HepG2 (cell line): ENCODE measurements around the gene SMYD5. TPM values are rescaled to one million over a fixed set of nuclear protein-coding genes. Genes with fewer than 3 reads are reported as not detected.

Experiments
- KLF9 ChIP-seq: IDR thresholded peaks from 2 replicates; pipeline ENCODE4 v1.6.1; 2016; ENCODE audit warnings: low read depth
- NR1H2 ChIP-seq: sonication (generic); formaldehyde crosslinking; IDR thresholded peaks from 2 replicates; pipeline ENCODE4 v1.8.1; 2022; ENCODE audit warnings: low read depth, missing genetic modification reagents, borderline replicate concordance
- REPIN1 ChIP-seq: sonication (generic); formaldehyde crosslinking; IDR thresholded peaks from 2 replicates; pipeline ENCODE4 v1.8.0; 2022; ENCODE audit warnings: missing genetic modification reagents, low read depth, mild to moderate bottlenecking, borderline replicate concordance
- TAF15 ChIP-seq: fragments of 200-400 bp; formaldehyde crosslinking; IDR thresholded peaks from one replicate; pipeline ENCODE4 v1.6.1; 2018; ENCODE audit warnings: mild to moderate bottlenecking, low read depth, low read length; ENCODE audit not compliant: poor library complexity, severe bottlenecking
- ZNF383 ChIP-seq: sonication (generic); formaldehyde crosslinking; IDR thresholded peaks from 2 replicates; pipeline ENCODE4 v1.4.0; 2020; ENCODE audit warnings: missing genetic modification reagents, mild to moderate bottlenecking, borderline replicate concordance
- ZNF549 ChIP-seq: sonication (generic); formaldehyde crosslinking; IDR thresholded peaks from 2 replicates; pipeline ENCODE4 v1.5.0; 2020; ENCODE audit warnings: missing genetic modification reagents
- ZNF614 ChIP-seq: IDR thresholded peaks from 2 replicates; pipeline ENCODE4 v1.6.1; 2018; ENCODE audit warnings: missing biosample characterization, missing genetic modification reagents, inconsistent platforms, borderline replicate concordance
- ZNF619 ChIP-seq: sonication (generic); formaldehyde crosslinking; IDR thresholded peaks from 2 replicates; pipeline ENCODE4 v1.4.0; 2020; ENCODE audit warnings: mild to moderate bottlenecking, missing genetic modification reagents
- polyA plus RNA-seq, 8 experiments: library from polyadenylated mRNA; depleted of rRNA in 3 of 8; stranded (reverse) in 7 of 8; unstranded in 1 of 8; fragments of >200 nt; fragmentation: Illumina TruSeq in 4 of 8; extraction: Trizol in 4 of 8; gene quantifications; 2 replicates each; pipeline versions ENCODE4 v1.2.1 to v1.2.3, GENCODE V29; 2011 to 2016; ENCODE audit warnings: low read depth in 4 of 8, missing spikeins in 1 of 8, mixed read lengths in 1 of 8; ENCODE audit not compliant: insufficient read depth in 1 of 8
- total RNA-seq, 5 experiments: library from RNA; depleted of rRNA; stranded (reverse); fragments of >200 nt; fragmentation: Illumina TruSeq; extraction: Trizol; gene quantifications; 2 replicates each; pipeline ENCODE4 v1.2.3, GENCODE V29; 2016; ENCODE audit warnings: low read depth in 1 of 5
- TF ChIP-seq, protein P1 (sequence below): sonication (generic); formaldehyde crosslinking; IDR thresholded peaks from 2 replicates; pipeline ENCODE4 v1.4.0; 2020; ENCODE audit warnings: missing genetic modification reagents, borderline replicate concordance
- TF ChIP-seq, protein P2 (sequence below): sonication (generic); formaldehyde crosslinking; IDR thresholded peaks from 2 replicates; pipeline ENCODE4 v1.8.1; 2023; ENCODE audit warnings: mild to moderate bottlenecking, inconsistent platforms, moderate library complexity, missing genetic modification reagents, borderline replicate concordance
- TF ChIP-seq, protein P3 (sequence below), 2 experiments: sonication (generic) in 1 of 2; formaldehyde crosslinking in 1 of 2; IDR thresholded peaks; 2 replicates each; pipeline versions ENCODE4 v1.4.0 to v1.6.1; 2018 to 2020; ENCODE audit warnings: missing genetic modification reagents in 2 of 2, borderline replicate concordance in 1 of 2, low read depth in 1 of 2, mild to moderate bottlenecking in 1 of 2, missing biosample characterization in 1 of 2
- TF ChIP-seq, protein P4 (sequence below): sonication (generic); formaldehyde crosslinking; IDR thresholded peaks from 2 replicates; pipeline ENCODE4 v1.4.0; 2020; ENCODE audit warnings: mild to moderate bottlenecking, low read depth, missing genetic modification reagents
- TF ChIP-seq, protein P5 (sequence below): sonication (generic); formaldehyde crosslinking; IDR thresholded peaks from 2 replicates; pipeline ENCODE4 v1.4.0; 2020; ENCODE audit warnings: missing genetic modification reagents
- TF ChIP-seq, protein P6 (sequence below): sonication (generic); formaldehyde crosslinking; IDR thresholded peaks from 2 replicates; pipeline ENCODE4 v1.4.0; 2020; ENCODE audit warnings: missing genetic modification reagents
- TF ChIP-seq, protein P7 (sequence below): sonication (generic); formaldehyde crosslinking; conservative IDR thresholded peaks from 2 replicates; pipeline ENCODE4 v1.8.0; 2022; ENCODE audit warnings: mild to moderate bottlenecking, moderate library complexity, missing genetic modification reagents

Gene SMYD5
- total and polyA plus RNA-seq, 2 of the 13 experiments (the other 11 are each of a cell fraction or from before 2014, with no cell fraction given), result 55.8 to 70.4 TPM

DNA sequence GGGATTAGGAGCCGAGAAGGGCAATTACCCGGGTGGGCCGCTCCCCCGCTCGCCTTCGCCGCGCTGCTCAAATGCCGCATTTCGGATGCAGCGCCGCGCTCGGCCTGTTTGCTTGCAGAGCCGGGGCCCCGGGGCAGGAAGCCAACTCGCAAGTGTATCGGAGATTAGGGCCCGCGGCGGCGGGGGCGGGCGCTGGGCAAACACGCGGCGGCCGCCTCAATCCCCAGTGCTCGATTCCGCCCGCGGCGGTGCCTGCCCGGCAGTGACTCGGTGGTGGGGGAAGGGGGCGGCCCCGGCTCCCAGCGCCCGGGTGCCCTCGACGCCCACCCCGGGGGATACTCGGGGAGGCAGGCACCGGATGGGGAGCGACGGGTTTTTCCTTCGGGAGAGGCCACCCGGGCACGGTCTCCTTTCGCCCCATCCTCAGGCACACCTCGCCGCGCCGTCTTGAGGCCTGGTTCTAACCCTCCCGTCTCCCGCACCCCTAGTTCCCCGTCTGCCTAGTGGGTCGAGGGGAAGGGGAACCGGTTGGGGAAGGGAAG lies 38.3 kb upstream of the SMYD5 start (continued):
- TF ChIP-seq NR1H2 (CRISPR knock-in tag) (no peak), ZNF549 (CRISPR knock-in tag) (no peak), ZNF614 (CRISPR knock-in tag) (0 out of 2 replicates have a peak, but pooled peaks have one; percentile 54), REPIN1 (no peak), ZNF383 (CRISPR knock-in tag) (no peak), KLF9 (no peak), TAF15 (peak; percentile 22), ZNF619 (CRISPR knock-in tag) (no peak)
- TF ChIP-seq, protein P1, sequence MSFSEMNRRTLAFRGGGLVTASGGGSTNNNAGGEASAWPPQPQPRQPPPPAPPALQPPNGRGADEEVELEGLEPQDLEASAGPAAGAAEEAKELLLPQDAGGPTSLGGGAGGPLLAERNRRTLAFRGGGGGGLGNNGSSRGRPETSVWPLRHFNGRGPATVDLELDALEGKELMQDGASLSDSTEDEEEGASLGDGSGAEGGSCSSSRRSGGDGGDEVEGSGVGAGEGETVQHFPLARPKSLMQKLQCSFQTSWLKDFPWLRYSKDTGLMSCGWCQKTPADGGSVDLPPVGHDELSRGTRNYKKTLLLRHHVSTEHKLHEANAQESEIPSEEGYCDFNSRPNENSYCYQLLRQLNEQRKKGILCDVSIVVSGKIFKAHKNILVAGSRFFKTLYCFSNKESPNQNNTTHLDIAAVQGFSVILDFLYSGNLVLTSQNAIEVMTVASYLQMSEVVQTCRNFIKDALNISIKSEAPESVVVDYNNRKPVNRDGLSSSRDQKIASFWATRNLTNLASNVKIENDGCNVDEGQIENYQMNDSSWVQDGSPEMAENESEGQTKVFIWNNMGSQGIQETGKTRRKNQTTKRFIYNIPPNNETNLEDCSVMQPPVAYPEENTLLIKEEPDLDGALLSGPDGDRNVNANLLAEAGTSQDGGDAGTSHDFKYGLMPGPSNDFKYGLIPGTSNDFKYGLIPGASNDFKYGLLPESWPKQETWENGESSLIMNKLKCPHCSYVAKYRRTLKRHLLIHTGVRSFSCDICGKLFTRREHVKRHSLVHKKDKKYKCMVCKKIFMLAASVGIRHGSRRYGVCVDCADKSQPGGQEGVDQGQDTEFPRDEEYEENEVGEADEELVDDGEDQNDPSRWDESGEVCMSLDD (CRISPR knock-in tag), result 0 out of 2 replicates have a peak, but pooled peaks have one; percentile 65
- TF ChIP-seq, protein P2, sequence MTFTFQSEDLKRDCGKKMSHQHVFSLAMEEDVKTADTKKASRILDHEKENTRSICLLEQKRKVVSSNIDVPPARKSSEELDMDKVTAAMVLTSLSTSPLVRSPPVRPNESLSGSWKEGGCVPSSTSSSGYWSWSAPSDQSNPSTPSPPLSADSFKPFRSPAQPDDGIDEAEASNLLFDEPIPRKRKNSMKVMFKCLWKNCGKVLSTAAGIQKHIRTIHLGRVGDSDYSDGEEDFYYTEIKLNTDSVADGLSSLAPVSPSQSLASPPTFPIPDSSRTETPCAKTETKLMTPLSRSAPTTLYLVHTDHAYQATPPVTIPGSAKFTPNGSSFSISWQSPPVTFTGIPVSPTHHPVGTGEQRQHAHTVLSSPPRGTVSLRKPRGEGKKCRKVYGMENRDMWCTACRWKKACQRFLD, result 0 out of 2 replicates have a peak, but pooled peaks have one; percentile 26
- TF ChIP-seq, protein P3, sequence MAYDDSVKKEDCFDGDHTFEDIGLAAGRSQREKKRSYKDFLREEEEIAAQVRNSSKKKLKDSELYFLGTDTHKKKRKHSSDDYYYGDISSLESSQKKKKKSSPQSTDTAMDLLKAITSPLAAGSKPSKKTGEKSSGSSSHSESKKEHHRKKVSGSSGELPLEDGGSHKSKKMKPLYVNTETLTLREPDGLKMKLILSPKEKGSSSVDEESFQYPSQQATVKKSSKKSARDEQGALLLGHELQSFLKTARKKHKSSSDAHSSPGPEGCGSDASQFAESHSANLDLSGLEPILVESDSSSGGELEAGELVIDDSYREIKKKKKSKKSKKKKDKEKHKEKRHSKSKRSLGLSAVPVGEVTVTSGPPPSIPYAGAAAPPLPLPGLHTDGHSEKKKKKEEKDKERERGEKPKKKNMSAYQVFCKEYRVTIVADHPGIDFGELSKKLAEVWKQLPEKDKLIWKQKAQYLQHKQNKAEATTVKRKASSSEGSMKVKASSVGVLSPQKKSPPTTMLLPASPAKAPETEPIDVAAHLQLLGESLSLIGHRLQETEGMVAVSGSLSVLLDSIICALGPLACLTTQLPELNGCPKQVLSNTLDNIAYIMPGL (CRISPR knock-in tag; IDR thresholded peaks at IDR 0.05; ENCODE audit: borderline replicate concordance in 1 of 2, low read depth in 1 of 2), result peak; percentile 26 to 65; a peak in 3 of 4 replicates
- TF ChIP-seq, protein P4, sequence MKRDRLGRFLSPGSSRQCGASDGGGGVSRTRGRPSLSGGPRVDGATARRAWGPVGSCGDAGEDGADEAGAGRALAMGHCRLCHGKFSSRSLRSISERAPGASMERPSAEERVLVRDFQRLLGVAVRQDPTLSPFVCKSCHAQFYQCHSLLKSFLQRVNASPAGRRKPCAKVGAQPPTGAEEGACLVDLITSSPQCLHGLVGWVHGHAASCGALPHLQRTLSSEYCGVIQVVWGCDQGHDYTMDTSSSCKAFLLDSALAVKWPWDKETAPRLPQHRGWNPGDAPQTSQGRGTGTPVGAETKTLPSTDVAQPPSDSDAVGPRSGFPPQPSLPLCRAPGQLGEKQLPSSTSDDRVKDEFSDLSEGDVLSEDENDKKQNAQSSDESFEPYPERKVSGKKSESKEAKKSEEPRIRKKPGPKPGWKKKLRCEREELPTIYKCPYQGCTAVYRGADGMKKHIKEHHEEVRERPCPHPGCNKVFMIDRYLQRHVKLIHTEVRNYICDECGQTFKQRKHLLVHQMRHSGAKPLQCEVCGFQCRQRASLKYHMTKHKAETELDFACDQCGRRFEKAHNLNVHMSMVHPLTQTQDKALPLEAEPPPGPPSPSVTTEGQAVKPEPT, result no peak
- TF ChIP-seq, protein P5, sequence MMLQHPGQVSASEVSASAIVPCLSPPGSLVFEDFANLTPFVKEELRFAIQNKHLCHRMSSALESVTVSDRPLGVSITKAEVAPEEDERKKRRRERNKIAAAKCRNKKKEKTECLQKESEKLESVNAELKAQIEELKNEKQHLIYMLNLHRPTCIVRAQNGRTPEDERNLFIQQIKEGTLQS, result no peak
- TF ChIP-seq, protein P6, sequence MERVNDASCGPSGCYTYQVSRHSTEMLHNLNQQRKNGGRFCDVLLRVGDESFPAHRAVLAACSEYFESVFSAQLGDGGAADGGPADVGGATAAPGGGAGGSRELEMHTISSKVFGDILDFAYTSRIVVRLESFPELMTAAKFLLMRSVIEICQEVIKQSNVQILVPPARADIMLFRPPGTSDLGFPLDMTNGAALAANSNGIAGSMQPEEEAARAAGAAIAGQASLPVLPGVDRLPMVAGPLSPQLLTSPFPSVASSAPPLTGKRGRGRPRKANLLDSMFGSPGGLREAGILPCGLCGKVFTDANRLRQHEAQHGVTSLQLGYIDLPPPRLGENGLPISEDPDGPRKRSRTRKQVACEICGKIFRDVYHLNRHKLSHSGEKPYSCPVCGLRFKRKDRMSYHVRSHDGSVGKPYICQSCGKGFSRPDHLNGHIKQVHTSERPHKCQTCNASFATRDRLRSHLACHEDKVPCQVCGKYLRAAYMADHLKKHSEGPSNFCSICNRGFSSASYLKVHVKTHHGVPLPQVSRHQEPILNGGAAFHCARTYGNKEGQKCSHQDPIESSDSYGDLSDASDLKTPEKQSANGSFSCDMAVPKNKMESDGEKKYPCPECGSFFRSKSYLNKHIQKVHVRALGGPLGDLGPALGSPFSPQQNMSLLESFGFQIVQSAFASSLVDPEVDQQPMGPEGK, result peak; percentile 76
- TF ChIP-seq, protein P7, sequence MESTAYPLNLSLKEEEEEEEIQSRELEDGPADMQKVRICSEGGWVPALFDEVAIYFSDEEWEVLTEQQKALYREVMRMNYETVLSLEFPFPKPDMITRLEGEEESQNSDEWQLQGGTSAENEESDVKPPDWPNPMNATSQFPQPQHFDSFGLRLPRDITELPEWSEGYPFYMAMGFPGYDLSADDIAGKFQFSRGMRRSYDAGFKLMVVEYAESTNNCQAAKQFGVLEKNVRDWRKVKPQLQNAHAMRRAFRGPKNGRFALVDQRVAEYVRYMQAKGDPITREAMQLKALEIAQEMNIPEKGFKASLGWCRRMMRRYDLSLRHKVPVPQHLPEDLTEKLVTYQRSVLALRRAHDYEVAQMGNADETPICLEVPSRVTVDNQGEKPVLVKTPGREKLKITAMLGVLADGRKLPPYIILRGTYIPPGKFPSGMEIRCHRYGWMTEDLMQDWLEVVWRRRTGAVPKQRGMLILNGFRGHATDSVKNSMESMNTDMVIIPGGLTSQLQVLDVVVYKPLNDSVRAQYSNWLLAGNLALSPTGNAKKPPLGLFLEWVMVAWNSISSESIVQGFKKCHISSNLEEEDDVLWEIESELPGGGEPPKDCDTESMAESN (CRISPR knock-in tag), result peak; percentile 78
